UCSD-AML1 (cell line): ENCODE measurements around the gene CIAPIN1.
A peak's percentile ranks its signal among the peaks of the same experiment; 100 is the strongest.

Experiments used
- DNase-seq: peaks from one replicate; lab custom pipeline; 2025; ENCODE audit not compliant: unreplicated experiment; lab: John Stamatoyannopoulos, UW

Gene CIAPIN1

GRCh38 chr16:57447186-57447962 is at the start of gene CIAPIN1, which contains the start of gene COQ9:
Gene CIAPIN1 (minus strand): TSS chr16:57447385. CDS start chr16:57440928, 6,457 bp downstream.
Gene COQ9 (plus strand): TSS chr16:57447479. CDS start chr16:57447506, 27 bp downstream.
- DNase-seq = peak; percentile 91

GRCh38 chr16:57493767-57494166 is 46.6 kb upstream of the CIAPIN1 start:
- no peak for DNase-seq

GRCh38 chr16:57489229-57489628 is 42.0 kb upstream of the CIAPIN1 start:
- no peak for DNase-seq

GRCh38 chr16:57486858-57487834 is 40.0 kb upstream of the CIAPIN1 start:
- no peak for DNase-seq

GRCh38 chr16:57485916-57486857 is 39.0 kb upstream of the CIAPIN1 start, which contains the start of gene DOK4:
Gene DOK4 (minus strand): TSS chr16:57486493. CDS start chr16:57479507, 6,986 bp downstream.
- peak; percentile 79 for DNase-seq

GRCh38 chr16:57485091-57485915 is 38.1 kb upstream of the CIAPIN1 start:
- no peak for DNase-seq

GRCh38 chr16:57484515-57485005 is 37.4 kb upstream of the CIAPIN1 start:
- no peak for DNase-seq

- DNase-seq = no peak
Observed at GRCh38 chr16:57483725-57484514, 36.7 kb upstream of the CIAPIN1 start.

GRCh38 chr16:57482845-57483545 is 35.8 kb upstream of the CIAPIN1 start:
- DNase-seq = no peak

- no peak for DNase-seq
Observed at GRCh38 chr16:57481421-57481820, 34.2 kb upstream of the CIAPIN1 start.

GRCh38 chr16:57480754-57481230 is 33.6 kb upstream of the CIAPIN1 start:
- DNase-seq = no peak

GRCh38 chr16:57479976-57480753 is 33.0 kb upstream of the CIAPIN1 start:
- no peak for DNase-seq

- peak; percentile 61 for DNase-seq
Observed at GRCh38 chr16:57479205-57479975, 32.2 kb upstream of the CIAPIN1 start.

GRCh38 chr16:57478396-57479204 is 31.4 kb upstream of the CIAPIN1 start:
- DNase-seq = peak; percentile 33

- no peak for DNase-seq
Observed at GRCh38 chr16:57477531-57478202, 30.5 kb upstream of the CIAPIN1 start.
